Peyer's patch (tissue), 4 donors: ENCODE results near the gene UTY.

ENCODE experiments used
- POLR2A ChIP-seq, 2 donors: fragments of 450-650 bp; IDR thresholded peaks; one replicate each; pipeline ENCODE4 v1.5.1; 2017; ENCODE audit warnings: antibody characterized with exemption in 2 of 2, mild to moderate bottlenecking in 2 of 2, moderate library complexity in 2 of 2
- TF ChIP-seq, protein P1 (sequence below), 6 experiments: fragments of 450-650 bp in 4 of 6; fragments of 200-600 bp in 2 of 6; sonication (generic) in 1 of 6; IDR thresholded peaks; one replicate each; pipeline ENCODE4 v1.5.1; 2017 to 2019; ENCODE audit warnings: antibody characterized with exemption in 6 of 6, mild to moderate bottlenecking in 3 of 6, moderate library complexity in 1 of 6

DNA sequence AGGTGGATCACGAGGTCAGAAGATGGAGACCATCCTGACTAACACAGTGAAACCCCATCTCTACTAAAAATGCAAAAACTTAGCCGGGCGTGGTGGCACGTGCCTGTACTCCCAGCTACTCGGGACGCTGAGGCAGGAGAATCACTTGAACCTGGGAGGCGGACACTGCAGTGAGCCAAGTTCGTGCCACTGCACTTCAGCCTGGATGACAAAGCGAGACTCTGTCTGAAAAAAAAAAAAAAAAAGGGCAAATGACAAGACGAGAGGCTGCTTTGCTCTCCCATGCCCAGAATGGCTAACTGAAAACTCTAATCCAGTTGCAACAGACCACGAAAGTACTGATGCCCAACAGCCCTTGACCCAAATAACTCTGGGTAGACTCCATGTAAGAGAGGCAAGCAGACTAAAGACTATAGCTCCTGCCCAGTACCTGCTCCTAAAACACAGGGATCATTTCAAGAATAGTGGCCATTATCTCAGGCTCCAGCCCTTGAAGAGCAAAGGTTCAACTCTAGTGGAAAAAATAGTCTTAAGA, 29.2 kb downstream of the UTY start:
- TF ChIP-seq, protein P1, sequence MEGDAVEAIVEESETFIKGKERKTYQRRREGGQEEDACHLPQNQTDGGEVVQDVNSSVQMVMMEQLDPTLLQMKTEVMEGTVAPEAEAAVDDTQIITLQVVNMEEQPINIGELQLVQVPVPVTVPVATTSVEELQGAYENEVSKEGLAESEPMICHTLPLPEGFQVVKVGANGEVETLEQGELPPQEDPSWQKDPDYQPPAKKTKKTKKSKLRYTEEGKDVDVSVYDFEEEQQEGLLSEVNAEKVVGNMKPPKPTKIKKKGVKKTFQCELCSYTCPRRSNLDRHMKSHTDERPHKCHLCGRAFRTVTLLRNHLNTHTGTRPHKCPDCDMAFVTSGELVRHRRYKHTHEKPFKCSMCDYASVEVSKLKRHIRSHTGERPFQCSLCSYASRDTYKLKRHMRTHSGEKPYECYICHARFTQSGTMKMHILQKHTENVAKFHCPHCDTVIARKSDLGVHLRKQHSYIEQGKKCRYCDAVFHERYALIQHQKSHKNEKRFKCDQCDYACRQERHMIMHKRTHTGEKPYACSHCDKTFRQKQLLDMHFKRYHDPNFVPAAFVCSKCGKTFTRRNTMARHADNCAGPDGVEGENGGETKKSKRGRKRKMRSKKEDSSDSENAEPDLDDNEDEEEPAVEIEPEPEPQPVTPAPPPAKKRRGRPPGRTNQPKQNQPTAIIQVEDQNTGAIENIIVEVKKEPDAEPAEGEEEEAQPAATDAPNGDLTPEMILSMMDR (IDR thresholded peaks at IDR 0.05), result no peak
- TF ChIP-seq POLR2A (IDR thresholded peaks at IDR 0.05), result no peak
